Left renal cortex interstitium (tissue), 4 donors: ENCODE data around the gene USP35. TPM values are rescaled to one million over a fixed set of nuclear protein-coding genes. Genes with fewer than 3 reads are reported as not detected.
"Not testable (repeated sequence)": the region's sequence is repeated elsewhere in the genome, so short reads cannot be mapped to it uniquely, and the experiment has no call there.

Experiments used
- DNase-seq, 4 donors: peaks; one replicate each; pipeline ENCODE4 v3.0.0-alpha.2; 2013; ENCODE audit warnings: low read depth in 4 of 4, low spot score in 2 of 4, missing footprints in 1 of 4
- polyA plus RNA-seq, 4 donors: library from polyadenylated mRNA; unstranded; fragments of 120-200 nt; gene quantifications; one replicate each; pipeline ENCODE4 v1.2.1, GENCODE V29; 2013; ENCODE audit not compliant: insufficient read length in 4 of 4

The USP35 gene
- polyA plus RNA-seq, 4 donors, result 4.3 to 8.2 (median 5.8) TPM

GRCh38 chr11:78213526-78214330, 25.0 kb downstream of the USP35 start:
- no peak for DNase-seq

- DNase-seq, result no peak
Observed at GRCh38 chr11:78214331-78215194, 25.8 kb downstream of the USP35 start.

- DNase-seq, result no peak
Observed at GRCh38 chr11:78216021-78216420, 27.3 kb downstream of the USP35 start.

- no peak for DNase-seq
Observed at GRCh38 chr11:78216571-78217287, 28.0 kb downstream of the USP35 start.

- no peak for DNase-seq
Observed at GRCh38 chr11:78217650-78218541, 29.2 kb downstream of the USP35 start.

GRCh38 chr11:78218707-78219492, 30.2 kb downstream of the USP35 start:
- no peak for DNase-seq

GRCh38 chr11:78219493-78220217, 30.9 kb downstream of the USP35 start:
- no peak for DNase-seq

- no peak for DNase-seq
Observed at GRCh38 chr11:78220218-78221157, 31.8 kb downstream of the USP35 start.

- no peak for DNase-seq
Observed at GRCh38 chr11:78221396-78222315, 32.9 kb downstream of the USP35 start.

- DNase-seq, result not testable (repeated sequence)
Observed at GRCh38 chr11:78222726-78223125, 34.0 kb downstream of the USP35 start.

- DNase-seq, result no peak
Observed at GRCh38 chr11:78223320-78223954, 34.7 kb downstream of the USP35 start.

GRCh38 chr11:78224506-78224905, 35.8 kb downstream of the USP35 start:
- no peak for DNase-seq

GRCh38 chr11:78224906-78225420, 36.2 kb downstream of the USP35 start:
- no peak for DNase-seq

- no peak for DNase-seq
Observed at GRCh38 chr11:78226684-78227680, 38.3 kb downstream of the USP35 start.
